Esophagus (tissue), 2 donors: Measurements from ENCODE around the gene TTC32. TPM values are rescaled to one million over a fixed set of nuclear protein-coding genes. Genes with fewer than 3 reads are reported as not detected.

Experiments used
- H3K27ac ChIP-seq, 2 donors: one replicate each; pipeline ENCODE4 v1.5.1; 2013; ENCODE audit warnings: low read depth in 2 of 2, mild to moderate bottlenecking in 2 of 2, inconsistent platforms in 1 of 2, low read length in 1 of 2, moderate library complexity in 1 of 2
- H3K27me3 ChIP-seq, 2 donors: one replicate each; pipeline ENCODE4 v1.6.1; 2013; ENCODE audit warnings: low read length in 2 of 2, control low read depth in 1 of 2, mild to moderate bottlenecking in 1 of 2; ENCODE audit not compliant: insufficient read depth in 2 of 2, control insufficient read depth in 1 of 2
- H3K36me3 ChIP-seq, 2 donors: one replicate each; pipeline ENCODE4 v1.6.1; 2013; ENCODE audit warnings: low read length in 1 of 2; ENCODE audit not compliant: control insufficient read depth in 2 of 2, insufficient read depth in 2 of 2
- H3K4me1 ChIP-seq, 2 donors: one replicate each; pipeline ENCODE4 v1.6.1; 2013; ENCODE audit warnings: low read length in 1 of 2; ENCODE audit not compliant: control insufficient read depth in 2 of 2, insufficient read depth in 2 of 2
- H3K4me3 ChIP-seq, 2 donors: one replicate each; pipeline ENCODE4 v1.5.1; 2013; ENCODE audit warnings: low read length in 2 of 2, mild to moderate bottlenecking in 2 of 2, low read depth in 1 of 2, moderate library complexity in 1 of 2
- H3K9me3 ChIP-seq, 2 donors: one replicate each; pipeline ENCODE4 v1.6.1; 2013; ENCODE audit warnings: mild to moderate bottlenecking in 2 of 2, low read depth in 1 of 2, low read length in 1 of 2, moderate library complexity in 1 of 2; ENCODE audit not compliant: control insufficient read depth in 2 of 2, insufficient read depth in 1 of 2
- WGBS, 2 donors: extraction: QIAGEN DNeasy Blood & Tissue Kit; methylation state at CpG; one replicate each; pipeline ENCODE4 v1.1.7; 2013; 5-methylcytosine and 5-hydroxymethylcytosine counted together
- polyA plus RNA-seq, 2 donors: library from polyadenylated mRNA; stranded (reverse); fragments of 200-250 nt; gene quantifications; one replicate each; pipeline ENCODE4 v1.2.3, GENCODE V29; 2013
- donor health status: healthy with polysubstance abuse.
- donor health status: Bipolar disorder and iron deficiency.

TTC32 gene
- polyA plus RNA-seq = 10 to 100 TPM; 13.4 to 17.8 TPM

DNA sequence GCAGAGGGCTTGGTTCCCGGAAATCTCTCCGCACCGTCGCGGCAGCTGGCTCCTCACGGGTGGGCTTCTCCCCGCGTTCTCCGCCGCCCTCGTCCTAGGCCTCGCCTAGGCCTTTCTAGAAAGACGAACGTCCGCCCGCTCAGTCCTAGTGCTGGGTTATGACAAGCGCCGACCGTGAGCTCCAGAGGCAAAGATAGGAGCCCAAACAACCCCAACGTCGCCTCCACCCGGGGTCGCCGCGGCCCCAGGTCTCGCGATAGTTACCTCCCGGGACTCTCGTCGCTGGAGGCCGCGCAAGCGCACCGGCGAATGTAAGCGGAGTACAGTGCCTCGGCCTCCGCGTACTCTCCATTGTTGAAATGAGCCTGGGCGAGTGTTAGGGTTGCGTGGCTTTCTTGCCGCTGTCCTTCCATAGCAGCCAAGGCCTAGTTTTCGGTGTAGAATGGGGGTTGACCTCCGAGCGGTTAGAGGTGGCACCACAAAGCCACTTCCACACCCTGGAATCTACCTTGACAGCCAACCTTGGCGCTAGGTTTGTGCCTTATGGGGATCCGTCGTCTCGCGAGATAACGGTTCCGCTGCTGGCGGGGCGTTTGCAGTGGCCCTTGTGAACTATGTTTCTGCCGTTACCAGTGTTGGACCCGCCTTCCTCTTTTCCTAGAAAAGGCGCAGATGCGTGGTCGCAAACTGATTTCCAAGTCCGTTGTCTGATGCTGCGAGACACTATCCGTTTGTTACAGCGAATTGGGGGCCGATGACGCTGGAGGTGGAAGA, at the start of gene TTC32:
Gene TTC32 (minus strand): TSS at position 542 of the 774 bp plus-strand sequence. CDS start 129 bp downstream, at position 413.
- H3K27me3 ChIP-seq = no peaks in the 10 kb centered on the region
- peaks cover 2 to 3% of the 10 kb centered on the region in 2 donors for H3K4me1 ChIP-seq
- peak within 1 kb of the TSS; percentile 78 to 85 for H3K4me3 ChIP-seq
- H3K36me3 ChIP-seq = no peaks in the 10 kb centered on the region
- peak within 1 kb of the TSS; percentile 95 to 99 for H3K27ac ChIP-seq
- 0% methylated on average over 65 of the region's 65 CpGs for WGBS, 2 donors
- no peaks in the 10 kb centered on the region for H3K9me3 ChIP-seq

DNA sequence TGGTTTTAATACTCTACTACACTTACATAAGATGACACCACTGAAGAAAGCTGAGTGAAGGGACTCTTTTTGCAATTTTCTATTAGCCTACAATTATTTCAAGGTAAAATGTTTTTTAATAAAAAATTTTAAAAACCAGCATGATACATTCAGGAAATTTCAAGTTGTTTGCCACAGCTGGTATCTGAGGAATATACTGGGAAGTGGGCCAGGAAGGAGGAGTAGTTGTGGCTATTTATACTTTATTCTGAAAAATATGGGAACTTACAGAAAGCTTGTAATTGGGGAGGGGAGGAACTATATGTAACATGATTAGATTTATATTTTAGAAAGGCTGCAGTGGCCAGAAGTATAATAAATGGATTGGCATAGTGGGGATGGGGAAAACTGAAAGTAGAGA, 47.3 kb upstream of the TTC32 start:
- Histone ChIP-seq H3K27ac (no peak overlapping the region), H3K9me3 (no peaks in the 10 kb centered on the region), H3K4me3 (no peak overlapping the region), H3K36me3 (no peaks in the 10 kb centered on the region), H3K27me3 (no peaks in the 10 kb centered on the region), H3K4me1 (no peaks in the 10 kb centered on the region)

DNA sequence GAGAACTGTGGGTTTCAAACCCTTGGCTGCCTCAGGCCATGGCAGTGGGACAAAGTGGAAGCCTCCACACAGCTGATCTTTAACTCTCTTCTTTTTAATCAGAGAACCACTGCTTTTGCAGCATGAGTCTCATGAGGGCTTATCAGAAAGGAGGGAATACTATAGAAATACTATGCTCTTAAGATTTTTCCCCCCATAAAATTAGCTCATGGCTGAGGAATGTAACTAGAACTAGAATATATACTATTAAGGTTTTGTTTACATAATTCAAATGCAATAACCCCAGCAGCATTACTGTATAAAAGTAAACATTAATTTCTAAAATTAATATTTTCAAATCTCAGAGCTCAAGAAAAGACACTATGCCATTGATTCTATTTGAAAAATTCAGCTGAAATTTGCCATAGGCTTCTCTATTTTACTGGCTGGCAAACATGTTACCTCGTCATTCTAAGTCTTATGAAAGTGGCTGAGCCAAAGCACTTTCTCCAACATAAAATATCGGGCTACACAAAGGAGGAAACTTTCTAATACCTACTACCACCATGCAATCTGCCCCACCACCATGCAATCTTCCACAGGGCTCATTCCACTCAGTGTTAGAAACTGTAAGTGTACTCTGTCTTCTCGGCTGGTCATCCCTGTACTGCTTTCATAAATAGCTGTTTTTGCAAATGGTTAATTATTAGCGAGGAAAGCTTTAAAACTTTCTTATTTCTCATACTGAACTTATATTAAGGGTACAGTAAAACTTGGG, 45.6 kb upstream of the TTC32 start:
- WGBS, 2 donors = 91 to 92% methylated on average over 4 of the region's 4 CpGs
- H3K9me3 ChIP-seq = no peaks in the 10 kb centered on the region

GRCh38 chr2:19944205-19944845, 42.5 kb upstream of the TTC32 start:
- 66 to 68% methylated on average over 2 of the region's 2 CpGs for WGBS, 2 donors
- Histone ChIP-seq H3K9me3 (no peaks in the 10 kb centered on the region), H3K4me3 (no peak overlapping the region), H3K36me3 (no peaks in the 10 kb centered on the region), H3K27me3 (no peaks in the 10 kb centered on the region), H3K27ac (no peak overlapping the region), H3K4me1 (no peaks in the 10 kb centered on the region)

More for the DNA sequence above, 45.6 kb upstream of the TTC32 start:
- Histone ChIP-seq H3K4me1 (no peaks in the 10 kb centered on the region), H3K36me3 (no peaks in the 10 kb centered on the region), H3K4me3 (no peak overlapping the region), H3K27ac (no peak overlapping the region), H3K27me3 (no peaks in the 10 kb centered on the region)

DNA sequence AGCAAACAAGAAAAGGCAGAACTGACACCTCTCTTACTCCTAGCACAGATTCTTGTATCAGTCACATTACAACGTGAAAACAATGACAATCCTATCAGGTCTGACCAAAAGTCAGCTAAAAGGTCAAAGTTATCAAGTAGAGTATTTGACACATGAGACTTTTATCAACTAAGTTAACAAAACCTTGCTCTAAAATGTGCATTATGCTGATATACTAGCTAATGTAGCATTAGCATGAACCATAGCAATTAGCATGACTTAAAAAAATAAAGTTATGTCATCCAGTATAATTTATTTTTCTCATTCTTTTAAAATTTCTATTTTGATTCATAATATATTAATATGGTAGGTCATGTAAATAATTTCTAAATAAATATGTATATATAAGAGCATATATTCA, 41.4 kb upstream of the TTC32 start:
- no peaks in the 10 kb centered on the region for H3K9me3 ChIP-seq
- H3K27me3 ChIP-seq = no peaks in the 10 kb centered on the region
- no peak overlapping the region for H3K4me3 ChIP-seq
- no peak overlapping the region for H3K27ac ChIP-seq
- H3K4me1 ChIP-seq = no peaks in the 10 kb centered on the region
- no peaks in the 10 kb centered on the region for H3K36me3 ChIP-seq
- WGBS, 2 donors = 48 to 79% methylated on average over 1 of the region's 1 CpG

DNA sequence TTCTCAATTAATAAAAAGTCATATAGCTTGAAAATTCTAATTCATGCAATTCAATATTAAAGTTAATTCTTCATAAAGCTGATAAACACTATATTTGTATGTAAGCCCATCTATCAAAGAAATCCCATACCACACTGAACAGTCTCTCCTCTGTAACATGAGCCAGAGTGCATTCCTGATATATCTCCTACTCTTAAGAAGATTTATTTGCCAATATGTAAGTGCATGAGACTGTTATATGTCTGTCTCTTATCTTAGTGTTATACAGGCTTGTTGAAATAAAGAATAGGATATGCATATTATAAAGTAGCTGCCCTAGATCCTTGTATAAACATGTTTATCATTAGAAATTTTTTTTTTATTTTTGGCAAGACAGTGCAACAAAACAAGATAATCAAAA, 40.4 kb upstream of the TTC32 start:
- Histone ChIP-seq H3K27ac (no peak overlapping the region), H3K4me1 (no peaks in the 10 kb centered on the region), H3K36me3 (no peaks in the 10 kb centered on the region), H3K9me3 (no peaks in the 10 kb centered on the region), H3K27me3 (no peaks in the 10 kb centered on the region), H3K4me3 (no peak overlapping the region)

DNA sequence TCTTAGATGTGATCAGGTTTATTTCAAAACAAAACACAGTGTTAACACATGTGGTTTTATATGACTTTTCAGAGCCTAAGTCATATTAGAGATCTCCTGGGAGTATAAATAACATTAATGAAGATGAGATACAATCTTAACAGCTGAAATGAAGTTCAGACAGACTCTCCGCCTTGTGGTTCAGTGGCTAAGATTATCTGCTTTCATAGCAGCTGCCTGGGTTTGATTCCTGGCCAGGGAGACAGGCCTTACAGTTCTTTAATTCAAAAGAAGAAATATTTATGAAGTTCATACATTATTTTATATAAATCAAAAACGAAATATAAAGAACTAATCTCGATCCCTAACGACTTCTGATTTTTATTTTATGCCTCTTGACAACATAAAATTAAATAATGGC, 35.2 kb upstream of the TTC32 start:
- Histone ChIP-seq H3K9me3 (no peaks in the 10 kb centered on the region), H3K4me1 (no peaks in the 10 kb centered on the region), H3K4me3 (no peak overlapping the region), H3K27ac (no peak overlapping the region), H3K27me3 (no peaks in the 10 kb centered on the region), H3K36me3 (peaks cover 0 to 2% of the 10 kb centered on the region in 2 donors)
- 93 to 94% methylated on average over 4 of the region's 4 CpGs for WGBS, 2 donors

- Histone ChIP-seq H3K27ac (no peak overlapping the region), H3K4me1 (no peaks in the 10 kb centered on the region), H3K27me3 (no peaks in the 10 kb centered on the region), H3K9me3 (no peaks in the 10 kb centered on the region), H3K36me3 (peaks cover 0 to 2% of the 10 kb centered on the region in 2 donors), H3K4me3 (no peak overlapping the region)
- WGBS, 2 donors = 88 to 90% methylated on average over 2 of the region's 2 CpGs
Observed at GRCh38 chr2:19936203-19936602, 34.4 kb upstream of the TTC32 start.

GRCh38 chr2:19933351-19933981, 31.7 kb upstream of the TTC32 start:
- WGBS, 2 donors = 61% methylated on average over 5 of the region's 5 CpGs
- peaks cover 2 to 4% of the 10 kb centered on the region in 2 donors for H3K36me3 ChIP-seq
- no peaks in the 10 kb centered on the region for H3K4me1 ChIP-seq
- no peaks in the 10 kb centered on the region for H3K9me3 ChIP-seq
- H3K27ac ChIP-seq = no peak overlapping the region
- H3K27me3 ChIP-seq = no peaks in the 10 kb centered on the region
- H3K4me3 ChIP-seq = no peak overlapping the region
